ENCODE data around the gene AZIN2. TPM values are rescaled to one million over a fixed set of nuclear protein-coding genes. Genes with fewer than 3 reads are reported as not detected.

AZIN2 gene
- total and polyA plus RNA-seq, 2 of the 8 experiments (the other 6 are each of a cell fraction or from before 2014, with no cell fraction given), result 0.22 to 0.91 TPM

DNA sequence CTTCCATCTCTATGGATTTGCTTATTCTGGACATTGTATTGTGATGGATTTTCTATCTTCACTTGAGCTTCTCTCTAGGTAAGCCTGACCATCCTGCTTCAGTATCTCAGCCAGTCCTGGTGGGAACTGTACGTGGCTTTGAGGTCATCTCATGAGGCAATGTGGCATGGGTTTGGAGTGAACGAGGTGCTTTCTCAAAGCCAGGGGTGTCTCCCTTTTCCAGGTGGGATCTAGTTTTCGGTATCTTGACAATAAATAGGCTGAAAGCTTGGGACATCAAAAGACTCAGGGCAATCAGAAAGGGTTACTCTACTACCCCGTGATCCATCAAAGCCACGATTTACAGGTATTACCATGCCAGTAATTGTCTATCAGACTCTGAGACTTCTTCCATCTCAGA is 40.8 kb downstream of the AZIN2 start (continued):
- TF ChIP-seq, protein P1, sequence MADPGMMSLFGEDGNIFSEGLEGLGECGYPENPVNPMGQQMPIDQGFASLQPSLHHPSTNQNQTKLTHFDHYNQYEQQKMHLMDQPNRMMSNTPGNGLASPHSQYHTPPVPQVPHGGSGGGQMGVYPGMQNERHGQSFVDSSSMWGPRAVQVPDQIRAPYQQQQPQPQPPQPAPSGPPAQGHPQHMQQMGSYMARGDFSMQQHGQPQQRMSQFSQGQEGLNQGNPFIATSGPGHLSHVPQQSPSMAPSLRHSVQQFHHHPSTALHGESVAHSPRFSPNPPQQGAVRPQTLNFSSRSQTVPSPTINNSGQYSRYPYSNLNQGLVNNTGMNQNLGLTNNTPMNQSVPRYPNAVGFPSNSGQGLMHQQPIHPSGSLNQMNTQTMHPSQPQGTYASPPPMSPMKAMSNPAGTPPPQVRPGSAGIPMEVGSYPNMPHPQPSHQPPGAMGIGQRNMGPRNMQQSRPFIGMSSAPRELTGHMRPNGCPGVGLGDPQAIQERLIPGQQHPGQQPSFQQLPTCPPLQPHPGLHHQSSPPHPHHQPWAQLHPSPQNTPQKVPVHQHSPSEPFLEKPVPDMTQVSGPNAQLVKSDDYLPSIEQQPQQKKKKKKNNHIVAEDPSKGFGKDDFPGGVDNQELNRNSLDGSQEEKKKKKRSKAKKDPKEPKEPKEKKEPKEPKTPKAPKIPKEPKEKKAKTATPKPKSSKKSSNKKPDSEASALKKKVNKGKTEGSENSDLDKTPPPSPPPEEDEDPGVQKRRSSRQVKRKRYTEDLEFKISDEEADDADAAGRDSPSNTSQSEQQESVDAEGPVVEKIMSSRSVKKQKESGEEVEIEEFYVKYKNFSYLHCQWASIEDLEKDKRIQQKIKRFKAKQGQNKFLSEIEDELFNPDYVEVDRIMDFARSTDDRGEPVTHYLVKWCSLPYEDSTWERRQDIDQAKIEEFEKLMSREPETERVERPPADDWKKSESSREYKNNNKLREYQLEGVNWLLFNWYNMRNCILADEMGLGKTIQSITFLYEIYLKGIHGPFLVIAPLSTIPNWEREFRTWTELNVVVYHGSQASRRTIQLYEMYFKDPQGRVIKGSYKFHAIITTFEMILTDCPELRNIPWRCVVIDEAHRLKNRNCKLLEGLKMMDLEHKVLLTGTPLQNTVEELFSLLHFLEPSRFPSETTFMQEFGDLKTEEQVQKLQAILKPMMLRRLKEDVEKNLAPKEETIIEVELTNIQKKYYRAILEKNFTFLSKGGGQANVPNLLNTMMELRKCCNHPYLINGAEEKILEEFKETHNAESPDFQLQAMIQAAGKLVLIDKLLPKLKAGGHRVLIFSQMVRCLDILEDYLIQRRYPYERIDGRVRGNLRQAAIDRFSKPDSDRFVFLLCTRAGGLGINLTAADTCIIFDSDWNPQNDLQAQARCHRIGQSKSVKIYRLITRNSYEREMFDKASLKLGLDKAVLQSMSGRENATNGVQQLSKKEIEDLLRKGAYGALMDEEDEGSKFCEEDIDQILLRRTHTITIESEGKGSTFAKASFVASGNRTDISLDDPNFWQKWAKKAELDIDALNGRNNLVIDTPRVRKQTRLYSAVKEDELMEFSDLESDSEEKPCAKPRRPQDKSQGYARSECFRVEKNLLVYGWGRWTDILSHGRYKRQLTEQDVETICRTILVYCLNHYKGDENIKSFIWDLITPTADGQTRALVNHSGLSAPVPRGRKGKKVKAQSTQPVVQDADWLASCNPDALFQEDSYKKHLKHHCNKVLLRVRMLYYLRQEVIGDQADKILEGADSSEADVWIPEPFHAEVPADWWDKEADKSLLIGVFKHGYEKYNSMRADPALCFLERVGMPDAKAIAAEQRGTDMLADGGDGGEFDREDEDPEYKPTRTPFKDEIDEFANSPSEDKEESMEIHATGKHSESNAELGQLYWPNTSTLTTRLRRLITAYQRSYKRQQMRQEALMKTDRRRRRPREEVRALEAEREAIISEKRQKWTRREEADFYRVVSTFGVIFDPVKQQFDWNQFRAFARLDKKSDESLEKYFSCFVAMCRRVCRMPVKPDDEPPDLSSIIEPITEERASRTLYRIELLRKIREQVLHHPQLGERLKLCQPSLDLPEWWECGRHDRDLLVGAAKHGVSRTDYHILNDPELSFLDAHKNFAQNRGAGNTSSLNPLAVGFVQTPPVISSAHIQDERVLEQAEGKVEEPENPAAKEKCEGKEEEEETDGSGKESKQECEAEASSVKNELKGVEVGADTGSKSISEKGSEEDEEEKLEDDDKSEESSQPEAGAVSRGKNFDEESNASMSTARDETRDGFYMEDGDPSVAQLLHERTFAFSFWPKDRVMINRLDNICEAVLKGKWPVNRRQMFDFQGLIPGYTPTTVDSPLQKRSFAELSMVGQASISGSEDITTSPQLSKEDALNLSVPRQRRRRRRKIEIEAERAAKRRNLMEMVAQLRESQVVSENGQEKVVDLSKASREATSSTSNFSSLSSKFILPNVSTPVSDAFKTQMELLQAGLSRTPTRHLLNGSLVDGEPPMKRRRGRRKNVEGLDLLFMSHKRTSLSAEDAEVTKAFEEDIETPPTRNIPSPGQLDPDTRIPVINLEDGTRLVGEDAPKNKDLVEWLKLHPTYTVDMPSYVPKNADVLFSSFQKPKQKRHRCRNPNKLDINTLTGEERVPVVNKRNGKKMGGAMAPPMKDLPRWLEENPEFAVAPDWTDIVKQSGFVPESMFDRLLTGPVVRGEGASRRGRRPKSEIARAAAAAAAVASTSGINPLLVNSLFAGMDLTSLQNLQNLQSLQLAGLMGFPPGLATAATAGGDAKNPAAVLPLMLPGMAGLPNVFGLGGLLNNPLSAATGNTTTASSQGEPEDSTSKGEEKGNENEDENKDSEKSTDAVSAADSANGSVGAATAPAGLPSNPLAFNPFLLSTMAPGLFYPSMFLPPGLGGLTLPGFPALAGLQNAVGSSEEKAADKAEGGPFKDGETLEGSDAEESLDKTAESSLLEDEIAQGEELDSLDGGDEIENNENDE (IDR thresholded peaks at IDR 0.05; ENCODE audit: insufficient replicate concordance, low read length), result no peak
- TF ChIP-seq RBBP5 (IDR thresholded peaks at IDR 0.05; ENCODE audit: borderline replicate concordance, low read depth, low read length) (no peak), KDM4A (IDR thresholded peaks at IDR 0.05; ENCODE audit: low read depth, low read length, severe bottlenecking) (no peak), RAD21 (IDR thresholded peaks at IDR 0.05 in 1 of 2, conservative IDR thresholded peaks at IDR 0.05 in 1 of 2; ENCODE audit: low read depth in 2 of 2, low read length in 2 of 2) (no peak), ATF3 (IDR thresholded peaks at IDR 0.05; ENCODE audit: insufficient read depth, low read depth, low read length) (no peak), TBP (IDR thresholded peaks at IDR 0.05; ENCODE audit: low read depth, low read length) (no peak), SUZ12 (IDR thresholded peaks at IDR 0.05; ENCODE audit: low read length) (no peak)

Measured in H1 (cell line).